ENCODE data around the gene AXDND1. TPM values are rescaled to one million over a fixed set of nuclear protein-coding genes. Genes with fewer than 3 reads are reported as not detected.

Gene AXDND1
- polyA plus RNA-seq, 1 donor (not counting 4 experiments of a cell fraction or from before 2014, with no cell fraction given), result 0.04 TPM

GRCh38 chr1:179340918-179341317 is 24.9 kb upstream of the AXDND1 start:
- no peak overlapping the region for H3K27ac ChIP-seq (ENCODE audit: control insufficient read depth, insufficient read depth, low read length)
- H2AFZ ChIP-seq (ENCODE audit: control insufficient read depth, low read length), result no peak overlapping the region
- no peak overlapping the region for H3K4me3 ChIP-seq (ENCODE audit: control insufficient read depth in 2 of 3, extremely low read depth in 1 of 3, insufficient read depth in 2 of 3, low read depth in 1 of 3, low read length in 3 of 3)
- DNase-seq (ENCODE audit: low read depth, low spot score) (no peak), FAIRE-seq (no peak)
- no peaks in the 10 kb centered on the region for H4K20me1 ChIP-seq (ENCODE audit: control insufficient read depth, extremely low read depth, insufficient read depth, low read length)
- dilution Hi-C loops (cut with MboI; ENCODE audit: extremely low pct_ligation_motif_present, low sequenced_read_pairs), result no loop called here
- H3K36me3 ChIP-seq (ENCODE audit: control insufficient read depth in 2 of 2, extremely low read depth in 1 of 2, insufficient read depth in 2 of 2, low read length in 2 of 2), result peaks cover 2 to 10% of the 10 kb centered on the region in 2 experiments
- no peaks in the 10 kb centered on the region for H3K4me1 ChIP-seq (ENCODE audit: control insufficient read depth, extremely low read depth, insufficient read depth, low read length)
- H3K9ac ChIP-seq (ENCODE audit: control insufficient read depth, extremely low read depth, insufficient read depth, low read length), result no peak overlapping the region
- H3K4me2 ChIP-seq (ENCODE audit: control insufficient read depth, extremely low read depth, insufficient read depth, low read depth, low read length), result no peak overlapping the region
- no peaks in the 10 kb centered on the region for H3K9me1 ChIP-seq (ENCODE audit: control insufficient read depth, extremely low read depth, insufficient read depth, low read length)
- no peaks in the 10 kb centered on the region for H3K9me3 ChIP-seq (ENCODE audit: control insufficient read depth, low read depth, low read length)
- TF ChIP-seq, protein P1, sequence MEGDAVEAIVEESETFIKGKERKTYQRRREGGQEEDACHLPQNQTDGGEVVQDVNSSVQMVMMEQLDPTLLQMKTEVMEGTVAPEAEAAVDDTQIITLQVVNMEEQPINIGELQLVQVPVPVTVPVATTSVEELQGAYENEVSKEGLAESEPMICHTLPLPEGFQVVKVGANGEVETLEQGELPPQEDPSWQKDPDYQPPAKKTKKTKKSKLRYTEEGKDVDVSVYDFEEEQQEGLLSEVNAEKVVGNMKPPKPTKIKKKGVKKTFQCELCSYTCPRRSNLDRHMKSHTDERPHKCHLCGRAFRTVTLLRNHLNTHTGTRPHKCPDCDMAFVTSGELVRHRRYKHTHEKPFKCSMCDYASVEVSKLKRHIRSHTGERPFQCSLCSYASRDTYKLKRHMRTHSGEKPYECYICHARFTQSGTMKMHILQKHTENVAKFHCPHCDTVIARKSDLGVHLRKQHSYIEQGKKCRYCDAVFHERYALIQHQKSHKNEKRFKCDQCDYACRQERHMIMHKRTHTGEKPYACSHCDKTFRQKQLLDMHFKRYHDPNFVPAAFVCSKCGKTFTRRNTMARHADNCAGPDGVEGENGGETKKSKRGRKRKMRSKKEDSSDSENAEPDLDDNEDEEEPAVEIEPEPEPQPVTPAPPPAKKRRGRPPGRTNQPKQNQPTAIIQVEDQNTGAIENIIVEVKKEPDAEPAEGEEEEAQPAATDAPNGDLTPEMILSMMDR (optimal IDR thresholded peaks at IDR 0.05 in 1 of 3, IDR thresholded peaks at IDR 0.05 in 1 of 3, conservative IDR thresholded peaks at IDR 0.05 in 1 of 3; ENCODE audit: extremely low read depth in 1 of 3, insufficient read depth in 2 of 3, low read length in 3 of 3), result no peak
- TF ChIP-seq EZH2 (IDR thresholded peaks at IDR 0.05; ENCODE audit: low read length), result no peak
- no peaks in the 10 kb centered on the region for H3K27me3 ChIP-seq (ENCODE audit: control insufficient read depth, extremely low read depth, insufficient read depth, low read length)
- no peaks in the 10 kb centered on the region for H3K79me2 ChIP-seq (ENCODE audit: control insufficient read depth, insufficient read depth, low read length)

DNA sequence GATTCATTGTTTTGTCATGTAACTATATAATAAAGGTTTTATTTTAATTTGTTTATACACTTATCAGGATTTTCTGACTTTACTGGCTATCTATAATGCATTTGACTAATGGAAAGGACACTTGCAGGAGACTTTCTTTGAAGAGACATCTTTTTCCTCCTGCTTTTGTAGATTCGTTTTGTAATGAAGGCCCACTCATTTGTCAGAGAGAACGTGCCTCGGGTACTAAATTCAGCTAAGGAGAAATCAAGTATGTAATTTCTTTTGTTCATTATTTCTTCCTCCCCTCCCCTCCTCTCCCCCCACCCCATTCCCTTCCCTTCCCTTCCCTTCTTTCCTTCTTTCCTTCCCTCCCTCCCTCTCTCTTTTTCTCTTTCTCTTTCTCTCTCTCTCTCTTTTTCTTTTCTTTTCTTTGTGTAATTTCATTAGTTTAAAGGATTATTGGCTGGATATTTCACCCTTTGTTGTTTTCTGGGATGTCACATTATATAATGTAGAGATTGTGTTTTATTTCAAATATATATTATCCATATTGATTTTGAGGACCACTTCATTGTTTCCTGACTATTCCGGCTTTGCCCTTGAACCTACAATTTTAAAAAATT is 23.7 kb upstream of the AXDND1 start:
- no peaks in the 10 kb centered on the region for H3K9me3 ChIP-seq (ENCODE audit: control insufficient read depth, low read depth, low read length)
- FAIRE-seq, result no peak
- no peak overlapping the region for H3K4me3 ChIP-seq (ENCODE audit: control insufficient read depth in 2 of 3, extremely low read depth in 1 of 3, insufficient read depth in 2 of 3, low read depth in 1 of 3, low read length in 3 of 3)
- H2AFZ ChIP-seq (ENCODE audit: control insufficient read depth, low read length), result no peak overlapping the region
- dilution Hi-C loops (cut with MboI; ENCODE audit: extremely low pct_ligation_motif_present, low sequenced_read_pairs), result no loop called here
- no peak for TF ChIP-seq EZH2 (IDR thresholded peaks at IDR 0.05; ENCODE audit: low read length)
- TF ChIP-seq, protein P1 (optimal IDR thresholded peaks at IDR 0.05 in 1 of 3, IDR thresholded peaks at IDR 0.05 in 1 of 3, conservative IDR thresholded peaks at IDR 0.05 in 1 of 3; ENCODE audit: extremely low read depth in 1 of 3, insufficient read depth in 2 of 3, low read length in 3 of 3), result no peak
- no peaks in the 10 kb centered on the region for H3K27me3 ChIP-seq (ENCODE audit: control insufficient read depth, extremely low read depth, insufficient read depth, low read length)
- DNase-seq (ENCODE audit: low read depth, low spot score), result no peak
- no peaks in the 10 kb centered on the region for H3K79me2 ChIP-seq (ENCODE audit: control insufficient read depth, insufficient read depth, low read length)
- no peaks in the 10 kb centered on the region for H4K20me1 ChIP-seq (ENCODE audit: control insufficient read depth, extremely low read depth, insufficient read depth, low read length)
- no peak overlapping the region for H3K4me2 ChIP-seq (ENCODE audit: control insufficient read depth, extremely low read depth, insufficient read depth, low read depth, low read length)
- H3K4me1 ChIP-seq (ENCODE audit: control insufficient read depth, extremely low read depth, insufficient read depth, low read length), result no peaks in the 10 kb centered on the region
- H3K9me1 ChIP-seq (ENCODE audit: control insufficient read depth, extremely low read depth, insufficient read depth, low read length), result no peaks in the 10 kb centered on the region
- H3K36me3 ChIP-seq (ENCODE audit: control insufficient read depth in 2 of 2, extremely low read depth in 1 of 2, insufficient read depth in 2 of 2, low read length in 2 of 2), result peaks cover 2 to 10% of the 10 kb centered on the region in 2 experiments
- H3K27ac ChIP-seq (ENCODE audit: control insufficient read depth, insufficient read depth, low read length), result no peak overlapping the region
- no peak overlapping the region for H3K9ac ChIP-seq (ENCODE audit: control insufficient read depth, extremely low read depth, insufficient read depth, low read length)

Measured in keratinocyte (primary cell).